GM13977 (cell line): ENCODE data around the gene ARFRP1.

Experiments
- DNase-seq: peaks from one replicate; pipeline ENCODE4 v3.0.0; 2012; ENCODE audit warnings: low spot score
- CTCF ChIP-seq: IDR thresholded peaks from 2 replicates; pipeline ENCODE4 v1.5.1; 2012; ENCODE audit warnings: mild to moderate bottlenecking, control low read depth; ENCODE audit not compliant: insufficient read depth; ENCODE audit errors: extremely low read depth, missing control alignments
- in situ Hi-C: fragments of 300-500 bp; cut with MboI; formaldehyde crosslinking; loops from one replicate; pipeline ENCODE4 v1.12.0; 2022; ENCODE audit warnings: low sequenced_read_pairs, low pct_unique_long_range_greater_than_20kb, mixed read lengths, inconsistent platforms; ENCODE audit not compliant: unreplicated experiment

Gene ARFRP1

GRCh38 chr20:63735859-63736718, 28.3 kb upstream of the ARFRP1 start, which contains the start of gene LIME1:
TSS of gene LIME1 (plus strand) at chr20:63736664. CDS start at chr20:63737550, 886 bp downstream.
- peak; percentile 79 for DNase-seq
- no peak for TF ChIP-seq CTCF
- in situ Hi-C loops: no loop called here

- in situ Hi-C loops: no loop called here
- TF ChIP-seq CTCF: no peak
- no peak for DNase-seq
Measured at GRCh38 chr20:63734946-63735858, 27.4 kb upstream of the ARFRP1 start.

- no peak for TF ChIP-seq CTCF
- in situ Hi-C loops: no loop called here
- DNase-seq: no peak
Measured at GRCh38 chr20:63734111-63734945, 26.6 kb upstream of the ARFRP1 start.

GRCh38 chr20:63733579-63734081, 25.9 kb upstream of the ARFRP1 start:
- TF ChIP-seq CTCF: no peak
- in situ Hi-C loops: no loop called here
- DNase-seq: no peak

- TF ChIP-seq CTCF: no peak
- in situ Hi-C loops: no loop called here
- DNase-seq: no peak
Measured at GRCh38 chr20:63733117-63733516, 25.3 kb upstream of the ARFRP1 start.
